ENCODE measurements around the gene B4GALT4.

The B4GALT4 gene

DNA sequence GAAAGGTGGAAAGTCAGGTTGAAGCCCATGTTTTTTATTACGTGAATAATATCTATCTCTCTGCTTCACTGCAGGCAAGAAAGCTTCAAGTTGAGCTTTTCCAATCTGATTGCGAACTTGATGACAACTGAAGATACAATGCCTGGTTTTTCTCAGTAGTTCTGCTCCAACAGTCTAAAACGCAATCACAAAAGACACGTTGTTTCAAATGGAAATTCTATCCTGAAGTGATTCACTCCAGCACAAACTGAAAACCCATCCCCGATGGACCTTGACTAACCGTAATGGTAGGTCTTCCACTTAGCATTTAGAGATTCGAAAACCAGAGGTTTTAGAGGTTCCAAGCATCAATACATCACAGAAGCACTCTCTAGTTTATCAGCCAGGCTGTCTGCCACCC is 10.6 kb downstream of the B4GALT4 start:
- Histone ChIP-seq H3K27ac (no peak overlapping the region), H3K4me1 (peaks cover 0 to 9% (median 6%) of the 10 kb centered on the region in 10 experiments; a peak in 16 of 20 replicates), H3K9ac (no peak overlapping the region), H3K27me3 (no peaks in the 10 kb centered on the region), H3K36me3 (peaks cover 88 to 96% (median 94%) of the 10 kb centered on the region in 11 experiments), H3K9me3 (replicated peaks in 1 of 11) (peaks cover 0 to 5% (median 0%) of the 10 kb centered on the region in 11 experiments; a peak in 1 of 22 replicates), H4K20me1 (peaks cover 0 to 14% (median 0%) of the 10 kb centered on the region in 11 experiments; a peak in 1 of 22 replicates), H3K4me3 (no peak overlapping the region), H3K4me2 (no peak overlapping the region)
- no peak for TF ChIP-seq Cebpa-rat (IDR thresholded peaks at IDR 0.05)

DNA sequence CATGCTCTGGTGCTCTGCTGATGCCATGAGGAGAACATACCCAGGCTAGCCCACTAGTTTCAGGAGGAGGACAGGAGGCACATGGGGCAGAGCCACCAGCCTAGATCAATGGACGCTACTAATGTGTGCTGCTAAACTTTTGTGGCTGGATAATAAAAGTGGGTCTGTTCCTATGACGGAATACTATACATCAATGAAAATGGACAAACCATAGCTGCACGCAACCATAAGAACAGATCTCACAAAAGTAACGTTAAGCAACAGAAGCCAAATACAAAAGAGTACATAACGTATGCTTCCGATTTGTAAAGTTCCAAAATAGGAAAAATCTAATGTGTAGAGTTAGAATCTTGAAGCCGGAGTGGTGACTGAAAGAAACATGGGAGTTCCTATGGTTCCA is 11.5 kb downstream of the B4GALT4 start:
- H3K27ac ChIP-seq, result no peak overlapping the region
- H4K20me1 ChIP-seq, result peaks cover 0 to 14% (median 0%) of the 10 kb centered on the region in 11 experiments; a peak in 1 of 22 replicates
- no peak overlapping the region for H3K4me3 ChIP-seq
- peaks cover 0 to 5% (median 0%) of the 10 kb centered on the region in 11 experiments; a peak in 1 of 22 replicates for H3K9me3 ChIP-seq (replicated peaks in 1 of 11)
- H3K4me2 ChIP-seq, result no peak overlapping the region
- H3K36me3 ChIP-seq, result peaks cover 87 to 93% (median 92%) of the 10 kb centered on the region in 11 experiments
- H3K4me1 ChIP-seq, result no peaks in the 10 kb centered on the region; a peak in 1 of 20 replicates
- H3K9ac ChIP-seq, result no peak overlapping the region
- H3K27me3 ChIP-seq, result no peaks in the 10 kb centered on the region
- TF ChIP-seq Cebpa-rat (IDR thresholded peaks at IDR 0.05), result no peak

DNA sequence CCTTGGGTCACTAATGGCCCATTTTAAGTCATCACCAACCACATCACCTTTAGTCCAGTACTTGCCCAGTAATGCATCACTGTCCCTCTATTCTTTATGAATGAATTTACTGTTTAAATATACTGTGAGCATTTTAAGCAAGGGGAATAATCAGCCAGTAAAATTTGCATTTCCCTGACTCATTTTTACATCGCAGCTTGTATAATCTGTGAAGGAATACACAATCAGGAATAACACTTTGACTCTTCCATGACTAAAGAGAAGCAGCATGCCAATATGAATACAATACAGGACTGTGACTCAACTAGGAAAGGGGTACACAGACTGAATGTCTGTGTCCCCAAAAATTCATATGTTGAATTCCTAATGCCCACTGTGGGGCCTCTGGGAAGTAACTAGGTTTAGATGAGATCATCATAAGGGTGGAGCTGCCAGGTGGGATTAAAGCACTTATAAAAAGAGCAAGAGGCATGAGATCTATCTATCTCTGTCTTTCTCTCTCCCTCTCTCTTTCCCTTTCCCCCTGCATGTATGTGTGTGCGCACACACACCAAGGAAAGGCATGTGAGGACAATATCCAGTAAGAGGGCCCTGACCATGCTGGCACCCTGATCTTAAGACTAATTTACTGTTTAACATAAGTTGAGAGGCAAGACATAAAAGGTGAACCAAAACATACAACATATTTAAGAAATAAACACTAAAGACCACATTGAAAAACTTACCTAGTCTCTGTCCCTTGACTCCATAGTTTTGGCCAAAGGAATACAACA is 12.1 kb downstream of the B4GALT4 start:
- Histone ChIP-seq H3K27me3 (no peaks in the 10 kb centered on the region), H3K27ac (no peak overlapping the region), H3K36me3 (peaks cover 87 to 93% (median 92%) of the 10 kb centered on the region in 11 experiments), H3K4me3 (no peak overlapping the region), H4K20me1 (peaks cover 0 to 14% (median 0%) of the 10 kb centered on the region in 11 experiments; a peak in 1 of 22 replicates), H3K9ac (no peak overlapping the region), H3K9me3 (replicated peaks in 1 of 11) (peaks cover 0 to 5% (median 0%) of the 10 kb centered on the region in 11 experiments; a peak in 1 of 22 replicates), H3K4me1 (no peaks in the 10 kb centered on the region), H3K4me2 (no peak overlapping the region)
- TF ChIP-seq Cebpa-rat (IDR thresholded peaks at IDR 0.05), result no peak

DNA sequence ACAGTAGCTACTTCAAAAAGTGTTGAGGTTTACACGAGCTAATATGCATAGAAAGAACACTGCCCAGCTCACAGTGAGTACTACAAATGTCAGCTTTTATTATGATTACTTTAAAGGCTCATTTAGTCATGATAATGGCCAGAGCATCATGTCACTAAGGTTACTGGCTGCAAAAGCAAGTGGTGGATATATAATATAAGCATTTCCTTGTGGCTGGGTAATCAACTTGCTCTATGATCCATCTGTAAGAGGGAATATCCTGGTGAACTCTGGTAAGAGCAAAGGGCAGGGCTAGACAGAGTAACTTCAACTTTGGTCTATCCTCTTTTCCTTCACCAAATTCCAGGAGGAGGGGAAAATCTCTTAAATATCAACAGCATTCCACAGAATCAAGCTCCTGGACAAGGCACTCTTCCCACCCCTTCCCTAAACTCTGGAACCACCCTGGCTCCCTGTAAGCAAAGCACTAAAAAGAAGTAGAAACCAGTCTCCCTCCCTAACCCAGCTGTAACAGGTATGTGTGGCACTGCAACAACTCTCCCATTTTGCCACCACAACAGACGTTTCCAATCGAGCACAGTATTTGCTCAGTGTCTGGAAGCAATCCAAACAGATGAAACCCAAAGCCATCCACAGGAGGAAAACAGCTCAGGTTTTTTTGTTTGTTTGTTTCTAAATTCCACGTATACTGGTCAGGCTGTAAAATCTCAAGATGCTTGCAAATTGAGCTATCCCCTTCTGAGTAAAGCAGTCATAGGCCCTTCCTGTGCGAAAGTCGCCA is 13.4 kb downstream of the B4GALT4 start:
- H3K4me2 ChIP-seq, result no peak overlapping the region
- no peak overlapping the region for H3K9ac ChIP-seq
- no peaks in the 10 kb centered on the region for H3K4me1 ChIP-seq
- H3K27ac ChIP-seq, result no peak overlapping the region
- H4K20me1 ChIP-seq, result peaks cover 0 to 14% (median 0%) of the 10 kb centered on the region in 11 experiments; a peak in 1 of 22 replicates
- peaks cover 0 to 5% (median 0%) of the 10 kb centered on the region in 11 experiments; a peak in 1 of 22 replicates for H3K9me3 ChIP-seq (replicated peaks in 1 of 11)
- peaks cover 87 to 93% (median 92%) of the 10 kb centered on the region in 11 experiments for H3K36me3 ChIP-seq
- H3K27me3 ChIP-seq, result no peaks in the 10 kb centered on the region
- no peak for TF ChIP-seq Cebpa-rat (IDR thresholded peaks at IDR 0.05)
- no peak overlapping the region for H3K4me3 ChIP-seq

DNA sequence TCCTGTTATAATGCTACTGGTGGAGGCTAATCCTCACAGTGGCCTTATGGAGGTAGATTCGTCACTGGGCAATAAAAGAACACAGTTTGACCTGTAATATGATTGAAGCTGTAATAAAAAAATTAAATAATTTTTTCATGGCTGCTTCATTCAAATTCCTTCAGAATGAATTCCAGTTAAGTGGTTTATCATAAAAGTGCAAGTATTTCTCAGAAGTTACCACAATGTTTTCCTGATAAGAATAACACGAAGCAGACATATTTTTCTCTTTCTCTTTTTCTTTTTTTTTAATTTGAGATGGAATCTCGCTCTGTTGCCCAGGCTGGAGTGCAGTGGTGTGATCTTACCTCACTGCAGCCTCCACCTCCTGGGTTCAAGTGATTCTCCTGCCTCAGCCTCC is 15.6 kb downstream of the B4GALT4 start:
- Histone ChIP-seq H3K4me3 (no peak overlapping the region), H3K9ac (no peak overlapping the region), H3K27me3 (no peaks in the 10 kb centered on the region), H3K27ac (no peak overlapping the region), H3K4me1 (no peaks in the 10 kb centered on the region), H4K20me1 (peaks cover 0 to 14% (median 0%) of the 10 kb centered on the region in 11 experiments; a peak in 1 of 22 replicates), H3K36me3 (peaks cover 92 to 98% (median 94%) of the 10 kb centered on the region in 11 experiments), H3K4me2 (no peak overlapping the region), H3K9me3 (replicated peaks in 1 of 11) (no peaks in the 10 kb centered on the region; a peak in 1 of 22 replicates)
- TF ChIP-seq Cebpa-rat (IDR thresholded peaks at IDR 0.05), result no peak

DNA sequence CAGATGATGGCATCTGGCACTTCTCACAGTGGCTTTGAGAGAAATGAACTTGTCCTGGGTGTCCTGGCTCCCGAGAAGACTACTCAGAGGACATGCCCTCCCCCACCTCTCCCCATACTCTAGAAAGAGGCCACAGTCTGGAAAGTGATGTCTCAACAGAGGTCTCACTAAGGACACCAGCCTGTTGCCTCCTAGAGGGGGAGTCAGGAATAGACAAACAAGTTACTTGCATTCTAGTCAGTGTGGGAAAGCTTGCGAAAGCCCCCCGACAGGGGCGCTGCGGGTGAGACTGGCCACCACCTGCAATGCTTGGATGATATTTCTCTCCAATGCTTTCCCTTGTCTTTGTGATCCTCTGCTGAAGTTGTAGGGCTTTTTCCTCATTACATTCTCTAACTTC is 17.2 kb downstream of the B4GALT4 start:
- H3K36me3 ChIP-seq, result peaks cover 88 to 97% (median 94%) of the 10 kb centered on the region in 11 experiments

DNA sequence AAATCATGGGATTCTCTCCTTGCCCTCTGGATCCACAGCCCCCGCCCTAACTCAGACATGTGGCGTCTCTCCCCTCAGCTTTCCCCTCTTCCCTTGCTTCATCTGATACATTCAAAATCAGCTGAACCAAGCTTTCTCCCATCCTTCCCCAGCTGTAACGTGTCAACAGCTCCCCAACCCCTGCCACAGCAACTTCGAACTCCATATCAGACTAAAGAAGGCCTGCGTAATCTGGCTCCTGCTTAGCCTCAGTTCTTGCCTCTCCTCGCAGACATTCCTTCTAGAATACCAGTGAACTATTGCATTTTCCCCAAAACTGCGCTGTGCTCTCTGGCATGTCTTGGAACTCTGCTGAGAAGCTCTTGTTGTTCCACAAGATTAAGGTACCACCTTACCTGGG is 18.3 kb downstream of the B4GALT4 start:
- Histone ChIP-seq H3K9me3 (replicated peaks in 1 of 11) (no peaks in the 10 kb centered on the region), H3K36me3 (peaks cover 88 to 97% (median 94%) of the 10 kb centered on the region in 11 experiments), H3K27me3 (no peaks in the 10 kb centered on the region), H3K27ac (no peak overlapping the region), H3K4me1 (peaks cover 0 to 7% (median 3%) of the 10 kb centered on the region in 10 experiments; a peak in 5 of 20 replicates), H4K20me1 (0 out of 22 replicates have a peak, but pooled peaks cover 0 to 8% (median 0%) of the 10 kb centered on the region in 11 experiments), H3K9ac (no peak overlapping the region), H3K4me2 (no peak overlapping the region), H3K4me3 (no peak overlapping the region)
- TF ChIP-seq Cebpa-rat (IDR thresholded peaks at IDR 0.05), result no peak

More for the DNA sequence above, 17.2 kb downstream of the B4GALT4 start:
- H3K4me2 ChIP-seq, result no peak overlapping the region
- no peaks in the 10 kb centered on the region for H3K27me3 ChIP-seq
- no peak for TF ChIP-seq Cebpa-rat (IDR thresholded peaks at IDR 0.05)
- H4K20me1 ChIP-seq, result peaks cover 0 to 14% (median 0%) of the 10 kb centered on the region in 11 experiments; a peak in 1 of 22 replicates
- H3K4me1 ChIP-seq, result peaks cover 0 to 7% (median 3%) of the 10 kb centered on the region in 10 experiments; a peak in 5 of 20 replicates
- H3K27ac ChIP-seq, result no peak overlapping the region
- no peaks in the 10 kb centered on the region for H3K9me3 ChIP-seq (replicated peaks in 1 of 11)
- H3K9ac ChIP-seq, result no peak overlapping the region
- no peak overlapping the region for H3K4me3 ChIP-seq

DNA sequence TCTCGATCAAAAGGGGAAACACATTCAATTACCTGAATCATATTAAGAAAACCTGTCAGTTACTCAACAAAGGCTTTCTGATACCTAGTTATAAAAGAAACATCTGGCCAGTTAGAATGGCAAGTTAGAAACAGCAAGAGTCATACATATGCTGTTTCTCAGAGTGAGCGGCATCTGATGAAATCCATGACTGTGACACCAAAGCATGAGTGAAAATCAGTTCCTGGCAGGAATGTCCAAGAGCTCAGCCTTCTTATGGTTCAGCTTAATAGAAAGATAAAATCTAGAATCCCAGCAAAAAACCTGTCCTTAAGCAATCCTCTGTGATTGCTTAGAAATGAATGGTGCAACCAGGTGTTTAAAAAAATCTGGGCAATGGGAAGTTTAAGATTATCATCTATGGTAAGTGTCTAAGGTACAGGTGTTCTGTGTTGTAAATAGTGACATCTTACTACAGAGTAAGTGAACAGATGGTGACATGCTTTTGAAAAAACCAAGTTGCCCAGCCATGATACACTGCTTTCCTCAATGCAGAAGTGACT is 18.8 kb downstream of the B4GALT4 start:
- Histone ChIP-seq H3K9me3 (replicated peaks in 1 of 11) (no peaks in the 10 kb centered on the region), H3K9ac (no peak overlapping the region), H3K4me2 (no peak overlapping the region), H4K20me1 (0 out of 22 replicates have a peak, but pooled peaks cover 0 to 2% (median 0%) of the 10 kb centered on the region in 11 experiments), H3K36me3 (peaks cover 88 to 97% (median 94%) of the 10 kb centered on the region in 11 experiments), H3K4me3 (no peak overlapping the region), H3K4me1 (peaks cover 0 to 7% (median 3%) of the 10 kb centered on the region in 10 experiments; a peak in 5 of 20 replicates), H3K27ac (no peak overlapping the region), H3K27me3 (no peaks in the 10 kb centered on the region)
- no peak for TF ChIP-seq Cebpa-rat (IDR thresholded peaks at IDR 0.05)

All from BLaER1 treated with 17β-estradiol and CSF1 and Interleukin-3, amounts not matched to agents 10 nM and 100 nM (cell line).